BLaER1 (cell line): ENCODE results near the gene MITF.

Source experiments
- H3K27ac ChIP-seq: shearing (Covaris generic); formaldehyde crosslinking; 2 replicates; pipeline ENCODE4 v1.8.1; 2022
- H3K27me3 ChIP-seq: shearing (Covaris generic); formaldehyde crosslinking; 2 replicates; pipeline ENCODE4 v1.8.1; 2022
- H3K36me3 ChIP-seq: shearing (Covaris generic); formaldehyde crosslinking; 2 replicates; pipeline ENCODE4 v1.8.1; 2022
- H3K4me1 ChIP-seq: shearing (Covaris generic); formaldehyde crosslinking; 2 replicates; pipeline ENCODE4 v1.8.1; 2022
- H3K4me2 ChIP-seq: shearing (Covaris generic); formaldehyde crosslinking; 2 replicates; pipeline ENCODE4 v1.8.1; 2022
- H3K4me3 ChIP-seq: shearing (Covaris generic); formaldehyde crosslinking; 2 replicates; pipeline ENCODE4 v1.8.1; 2022
- H3K9ac ChIP-seq: shearing (Covaris generic); formaldehyde crosslinking; 2 replicates; pipeline ENCODE4 v1.8.1; 2022
- H3K9me3 ChIP-seq: shearing (Covaris generic); formaldehyde crosslinking; 2 replicates; pipeline ENCODE4 v1.8.1; 2022
- H4K20me1 ChIP-seq: shearing (Covaris generic); formaldehyde crosslinking; 2 replicates; pipeline ENCODE4 v1.8.1; 2022
- Cebpa-rat ChIP-seq: shearing (Covaris generic); IDR thresholded peaks from 2 replicates; pipeline ENCODE4 v1.8.1; 2022

The MITF gene

GRCh38 chr3:69866988-69867720 is 127.9 kb downstream of the MITF start:
- TF ChIP-seq Cebpa-rat = no peak
- Histone ChIP-seq H3K9ac (no peak overlapping the region), H3K4me2 (no peak overlapping the region), H3K4me3 (no peak overlapping the region), H3K27me3 (no peaks in the 10 kb centered on the region), H3K4me1 (no peaks in the 10 kb centered on the region), H3K27ac (no peak overlapping the region), H4K20me1 (no peaks in the 10 kb centered on the region), H3K9me3 (no peaks in the 10 kb centered on the region), H3K36me3 (no peaks in the 10 kb centered on the region)

- H3K4me3 ChIP-seq = no peak overlapping the region
- TF ChIP-seq Cebpa-rat = no peak
- no peaks in the 10 kb centered on the region for H3K4me1 ChIP-seq
- H3K27ac ChIP-seq = no peak overlapping the region
- H3K36me3 ChIP-seq = no peaks in the 10 kb centered on the region
- no peaks in the 10 kb centered on the region for H3K27me3 ChIP-seq
- H3K9ac ChIP-seq = no peak overlapping the region
- no peaks in the 10 kb centered on the region for H3K9me3 ChIP-seq
- H4K20me1 ChIP-seq = no peaks in the 10 kb centered on the region
- H3K4me2 ChIP-seq = no peak overlapping the region
Measured at GRCh38 chr3:69867941-69868505, 128.8 kb downstream of the MITF start.

GRCh38 chr3:69868841-69869420 is 129.7 kb downstream of the MITF start:
- H3K27me3 ChIP-seq = no peaks in the 10 kb centered on the region
- no peak for TF ChIP-seq Cebpa-rat
- no peaks in the 10 kb centered on the region for H3K36me3 ChIP-seq
- no peak overlapping the region for H3K27ac ChIP-seq
- H3K4me3 ChIP-seq = no peak overlapping the region
- no peaks in the 10 kb centered on the region for H4K20me1 ChIP-seq
- no peak overlapping the region for H3K9ac ChIP-seq
- no peak overlapping the region for H3K4me2 ChIP-seq
- H3K4me1 ChIP-seq = no peaks in the 10 kb centered on the region
- no peaks in the 10 kb centered on the region for H3K9me3 ChIP-seq

- Histone ChIP-seq H3K9ac (no peak overlapping the region), H3K4me1 (no peaks in the 10 kb centered on the region), H3K4me3 (no peak overlapping the region), H3K4me2 (no peak overlapping the region), H3K36me3 (no peaks in the 10 kb centered on the region), H3K9me3 (no peaks in the 10 kb centered on the region), H3K27ac (no peak overlapping the region), H4K20me1 (no peaks in the 10 kb centered on the region), H3K27me3 (no peaks in the 10 kb centered on the region)
- TF ChIP-seq Cebpa-rat = no peak
Measured at GRCh38 chr3:69869643-69870042, 130.4 kb downstream of the MITF start.

GRCh38 chr3:69871251-69871650 is 132.0 kb downstream of the MITF start:
- Histone ChIP-seq H3K9ac (no peak overlapping the region), H3K27ac (no peak overlapping the region), H3K4me1 (no peaks in the 10 kb centered on the region), H4K20me1 (no peaks in the 10 kb centered on the region), H3K4me3 (no peak overlapping the region), H3K36me3 (no peaks in the 10 kb centered on the region), H3K4me2 (no peak overlapping the region), H3K9me3 (no peaks in the 10 kb centered on the region), H3K27me3 (no peaks in the 10 kb centered on the region)
- no peak for TF ChIP-seq Cebpa-rat

GRCh38 chr3:69871868-69872267 is 132.6 kb downstream of the MITF start:
- no peaks in the 10 kb centered on the region for H3K36me3 ChIP-seq
- no peak overlapping the region for H3K9ac ChIP-seq
- no peak overlapping the region for H3K27ac ChIP-seq
- no peaks in the 10 kb centered on the region for H4K20me1 ChIP-seq
- TF ChIP-seq Cebpa-rat = no peak
- H3K9me3 ChIP-seq = no peaks in the 10 kb centered on the region
- no peak overlapping the region for H3K4me3 ChIP-seq
- no peak overlapping the region for H3K4me2 ChIP-seq
- no peaks in the 10 kb centered on the region for H3K4me1 ChIP-seq
- H3K27me3 ChIP-seq = no peaks in the 10 kb centered on the region

- no peak overlapping the region for H3K9ac ChIP-seq
- H4K20me1 ChIP-seq = no peaks in the 10 kb centered on the region
- no peaks in the 10 kb centered on the region for H3K4me1 ChIP-seq
- no peak for TF ChIP-seq Cebpa-rat
- no peak overlapping the region for H3K27ac ChIP-seq
- no peak overlapping the region for H3K4me2 ChIP-seq
- H3K9me3 ChIP-seq = no peaks in the 10 kb centered on the region
- H3K27me3 ChIP-seq = no peaks in the 10 kb centered on the region
- H3K4me3 ChIP-seq = no peak overlapping the region
- H3K36me3 ChIP-seq = no peaks in the 10 kb centered on the region
Measured at GRCh38 chr3:69872783-69873378, 133.6 kb downstream of the MITF start.

GRCh38 chr3:69876073-69876472 is 136.8 kb downstream of the MITF start:
- H4K20me1 ChIP-seq = no peaks in the 10 kb centered on the region
- H3K27ac ChIP-seq = no peak overlapping the region
- no peaks in the 10 kb centered on the region for H3K4me1 ChIP-seq
- no peaks in the 10 kb centered on the region for H3K27me3 ChIP-seq
- H3K36me3 ChIP-seq = no peaks in the 10 kb centered on the region
- no peak overlapping the region for H3K4me3 ChIP-seq
- no peaks in the 10 kb centered on the region for H3K9me3 ChIP-seq
- TF ChIP-seq Cebpa-rat = no peak
- no peak overlapping the region for H3K9ac ChIP-seq
- no peak overlapping the region for H3K4me2 ChIP-seq

- H3K4me3 ChIP-seq = no peak overlapping the region
- H3K4me1 ChIP-seq = no peaks in the 10 kb centered on the region
- no peaks in the 10 kb centered on the region for H4K20me1 ChIP-seq
- no peaks in the 10 kb centered on the region for H3K9me3 ChIP-seq
- no peak for TF ChIP-seq Cebpa-rat
- H3K27me3 ChIP-seq = no peaks in the 10 kb centered on the region
- no peaks in the 10 kb centered on the region for H3K36me3 ChIP-seq
- no peak overlapping the region for H3K9ac ChIP-seq
- no peak overlapping the region for H3K27ac ChIP-seq
- H3K4me2 ChIP-seq = no peak overlapping the region
Measured at GRCh38 chr3:69878254-69878653, 139.0 kb downstream of the MITF start.

GRCh38 chr3:69879051-69879450 is 139.8 kb downstream of the MITF start:
- no peak overlapping the region for H3K4me3 ChIP-seq
- H3K27ac ChIP-seq = no peak overlapping the region
- H3K9me3 ChIP-seq = no peaks in the 10 kb centered on the region
- H3K27me3 ChIP-seq = no peaks in the 10 kb centered on the region
- no peaks in the 10 kb centered on the region for H3K4me1 ChIP-seq
- H3K9ac ChIP-seq = no peak overlapping the region
- TF ChIP-seq Cebpa-rat = no peak
- no peak overlapping the region for H3K4me2 ChIP-seq
- no peaks in the 10 kb centered on the region for H4K20me1 ChIP-seq
- no peaks in the 10 kb centered on the region for H3K36me3 ChIP-seq
